GM10266 (cell line): ENCODE data around the gene FRY.

Experiments used
- DNase-seq: peaks from one replicate; pipeline ENCODE4 v3.0.0; 2012; ENCODE audit errors: extremely low spot score
- CTCF ChIP-seq: IDR thresholded peaks from 2 replicates; pipeline ENCODE4 v1.5.1; 2012; ENCODE audit warnings: mild to moderate bottlenecking, low read depth; ENCODE audit not compliant: control insufficient read depth, insufficient read depth; ENCODE audit errors: missing control alignments

FRY gene

GRCh38 chr13:32195713-32196112 is 164.1 kb downstream of the FRY start:
- TF ChIP-seq CTCF: no peak
- no peak for DNase-seq

- no peak for DNase-seq
- no peak for TF ChIP-seq CTCF
These were observed 167.6 kb downstream of the FRY start for GRCh38 chr13:32199168-32199567.

GRCh38 chr13:32200741-32201140 is 169.2 kb downstream of the FRY start:
- DNase-seq: no peak

GRCh38 chr13:32201809-32202208 is 170.2 kb downstream of the FRY start:
- no peak for TF ChIP-seq CTCF
- no peak for DNase-seq

More at GRCh38 chr13:32200741-32201140, 169.2 kb downstream of the FRY start:
- no peak for TF ChIP-seq CTCF

DNA sequence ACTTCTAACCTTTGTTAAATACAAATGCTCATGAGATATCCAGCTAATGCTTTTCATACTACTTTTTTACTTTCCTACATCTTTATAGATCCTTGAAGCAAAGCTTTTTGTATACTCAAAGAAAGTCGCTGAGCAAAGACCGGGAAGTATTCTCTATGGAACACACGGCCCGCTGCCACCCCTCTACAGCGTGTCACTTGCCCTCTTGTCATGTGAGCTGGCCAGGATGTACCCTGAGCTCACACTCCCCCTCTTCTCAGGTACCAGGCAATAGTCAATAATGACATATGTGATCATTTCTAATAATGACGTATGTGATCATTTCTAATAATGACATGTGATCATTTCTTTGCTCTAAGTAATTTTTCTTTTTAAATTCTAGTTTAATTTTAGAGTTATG is 170.7 kb downstream of the FRY start:
- no peak for TF ChIP-seq CTCF
- no peak for DNase-seq

- DNase-seq: no peak
- TF ChIP-seq CTCF: no peak
These were observed 171.6 kb downstream of the FRY start for GRCh38 chr13:32203221-32203620.

DNA sequence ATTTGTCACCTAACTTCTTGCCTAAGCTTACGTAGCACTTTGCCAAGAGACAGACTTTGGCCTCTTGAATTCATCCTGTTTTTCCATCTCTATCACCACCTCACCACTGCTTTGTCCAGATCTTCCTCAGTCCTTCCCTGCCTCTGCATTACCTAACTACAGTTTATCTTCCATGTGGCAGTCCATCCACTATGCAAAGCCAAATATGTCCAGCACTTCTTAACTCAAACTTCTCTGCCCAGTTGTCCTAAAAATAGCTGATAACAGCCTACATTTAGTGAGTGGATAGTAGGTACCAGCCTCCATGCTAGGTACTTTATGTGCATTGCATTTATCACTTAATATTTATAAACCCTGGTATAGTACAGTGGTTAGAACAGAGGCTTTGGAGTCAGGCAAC is 172.2 kb downstream of the FRY start:
- no peak for TF ChIP-seq CTCF
- DNase-seq: no peak
